GM19025 (cell line): ENCODE data around the gene KLK15.

Experiments used
- ATAC-seq: cut with Tn5 transposase; IDR thresholded peaks from one replicate; pipeline ENCODE4 v1.9.1; 2021; ENCODE audit warnings: mild to moderate bottlenecking, low read depth, moderate library complexity; ENCODE audit not compliant: unreplicated experiment

The KLK15 gene

GRCh38 chr19:50833117-50833801, at the start of gene KLK15:
KLK15 (minus strand) TSS chr19:50833574; CDS start chr19:50831492, 2,082 bp downstream.
- no peak for ATAC-seq

GRCh38 chr19:50882188-50882587, 48.8 kb upstream of the KLK15 start:
- ATAC-seq = no peak

- ATAC-seq = no peak
Observed at GRCh38 chr19:50880241-50880640, 46.9 kb upstream of the KLK15 start.

GRCh38 chr19:50878851-50879250, 45.5 kb upstream of the KLK15 start:
- no peak for ATAC-seq

- no peak for ATAC-seq
Observed at GRCh38 chr19:50877338-50877737, 44.0 kb upstream of the KLK15 start.

- ATAC-seq = no peak
Observed at GRCh38 chr19:50876456-50876855, 43.1 kb upstream of the KLK15 start.

GRCh38 chr19:50875795-50876422, 42.5 kb upstream of the KLK15 start:
- ATAC-seq = no peak

- no peak for ATAC-seq
Observed at GRCh38 chr19:50874211-50874610, 40.8 kb upstream of the KLK15 start.

GRCh38 chr19:50873056-50873455, 39.7 kb upstream of the KLK15 start, which contains the start of gene KLK2:
KLK2 (plus strand) TSS chr19:50873439; CDS start chr19:50873474, 35 bp downstream.
- ATAC-seq = no peak

- ATAC-seq = no peak
Observed at GRCh38 chr19:50870417-50871089, 37.2 kb upstream of the KLK15 start.

GRCh38 chr19:50869479-50869878, 36.1 kb upstream of the KLK15 start:
- ATAC-seq = no peak

GRCh38 chr19:50861496-50862286, 28.3 kb upstream of the KLK15 start:
- ATAC-seq = no peak

- ATAC-seq = no peak
Observed at GRCh38 chr19:50861010-50861409, 27.6 kb upstream of the KLK15 start.

GRCh38 chr19:50859849-50860248, 26.5 kb upstream of the KLK15 start:
- ATAC-seq = no peak

GRCh38 chr19:50858886-50859285, 25.5 kb upstream of the KLK15 start:
- ATAC-seq = no peak

- ATAC-seq = no peak
Observed at GRCh38 chr19:50857366-50857765, 24.0 kb upstream of the KLK15 start.

GRCh38 chr19:50854636-50855410, 21.4 kb upstream of the KLK15 start, which contains the start of gene KLK3:
KLK3 (plus strand) TSS chr19:50854915; CDS start chr19:50854956, 41 bp downstream.
- no peak for ATAC-seq

GRCh38 chr19:50851620-50852019, 18.2 kb upstream of the KLK15 start:
- no peak for ATAC-seq

GRCh38 chr19:50850738-50851137, 17.4 kb upstream of the KLK15 start:
- no peak for ATAC-seq
